ENCODE measurements around the gene CTAG1B.

- TF ChIP-seq POLR2AphosphoS5 (IDR thresholded peaks at IDR 0.05; ENCODE audit: low read depth, low read length) (no peak), TAF1 (IDR thresholded peaks at IDR 0.05; ENCODE audit: borderline replicate concordance, insufficient read depth, low read length) (no peak), SIN3A (IDR thresholded peaks at IDR 0.05; ENCODE audit: borderline replicate concordance, insufficient read depth, low read length) (no peak), FOXP2 (optimal IDR thresholded peaks at IDR 0.05; ENCODE audit: borderline replicate concordance, extremely low read depth, extremely low read length, insufficient read depth) (no peak)
- TF ChIP-seq, protein P1, sequence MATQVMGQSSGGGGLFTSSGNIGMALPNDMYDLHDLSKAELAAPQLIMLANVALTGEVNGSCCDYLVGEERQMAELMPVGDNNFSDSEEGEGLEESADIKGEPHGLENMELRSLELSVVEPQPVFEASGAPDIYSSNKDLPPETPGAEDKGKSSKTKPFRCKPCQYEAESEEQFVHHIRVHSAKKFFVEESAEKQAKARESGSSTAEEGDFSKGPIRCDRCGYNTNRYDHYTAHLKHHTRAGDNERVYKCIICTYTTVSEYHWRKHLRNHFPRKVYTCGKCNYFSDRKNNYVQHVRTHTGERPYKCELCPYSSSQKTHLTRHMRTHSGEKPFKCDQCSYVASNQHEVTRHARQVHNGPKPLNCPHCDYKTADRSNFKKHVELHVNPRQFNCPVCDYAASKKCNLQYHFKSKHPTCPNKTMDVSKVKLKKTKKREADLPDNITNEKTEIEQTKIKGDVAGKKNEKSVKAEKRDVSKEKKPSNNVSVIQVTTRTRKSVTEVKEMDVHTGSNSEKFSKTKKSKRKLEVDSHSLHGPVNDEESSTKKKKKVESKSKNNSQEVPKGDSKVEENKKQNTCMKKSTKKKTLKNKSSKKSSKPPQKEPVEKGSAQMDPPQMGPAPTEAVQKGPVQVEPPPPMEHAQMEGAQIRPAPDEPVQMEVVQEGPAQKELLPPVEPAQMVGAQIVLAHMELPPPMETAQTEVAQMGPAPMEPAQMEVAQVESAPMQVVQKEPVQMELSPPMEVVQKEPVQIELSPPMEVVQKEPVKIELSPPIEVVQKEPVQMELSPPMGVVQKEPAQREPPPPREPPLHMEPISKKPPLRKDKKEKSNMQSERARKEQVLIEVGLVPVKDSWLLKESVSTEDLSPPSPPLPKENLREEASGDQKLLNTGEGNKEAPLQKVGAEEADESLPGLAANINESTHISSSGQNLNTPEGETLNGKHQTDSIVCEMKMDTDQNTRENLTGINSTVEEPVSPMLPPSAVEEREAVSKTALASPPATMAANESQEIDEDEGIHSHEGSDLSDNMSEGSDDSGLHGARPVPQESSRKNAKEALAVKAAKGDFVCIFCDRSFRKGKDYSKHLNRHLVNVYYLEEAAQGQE (IDR thresholded peaks at IDR 0.05; ENCODE audit: insufficient read depth in 1 of 2, low read depth in 2 of 2, low read length in 2 of 2), result no peak
Observed at GRCh38 chrX:154655786-154656185, 36.7 kb upstream of the CTAG1B start.
